ENCODE data around the gene INVS.

GRCh38 chr9:100074989-100075388 lies 24.1 kb upstream of the INVS start:
- TF ChIP-seq POLR2AphosphoS5 (IDR thresholded peaks at IDR 0.05; ENCODE audit: borderline replicate concordance, low read depth, low read length) (no peak), EZH2 (IDR thresholded peaks at IDR 0.05) (no peak), FOXP2 (optimal IDR thresholded peaks at IDR 0.05; ENCODE audit: control extremely low read depth, extremely low read length, insufficient read depth) (no peak)
